T follicular helper cell (primary cell): ENCODE measurements around the gene SAAL1.
A peak's percentile ranks its signal among the peaks of the same experiment; 100 is the strongest.
"Not testable (repeated sequence)": the region's sequence is repeated elsewhere in the genome, so short reads cannot be mapped to it uniquely, and the experiment has no call there.

Source experiments
- DNase-seq: peaks from one replicate; pipeline ENCODE4 v3.0.0-alpha.2; 2020; ENCODE audit warnings: low read depth
- total RNA-seq, 2 experiments: gene quantifications; one replicate each; lab custom pipeline; 2026; lab: John Stamatoyannopoulos, UW

The SAAL1 gene, protein sequence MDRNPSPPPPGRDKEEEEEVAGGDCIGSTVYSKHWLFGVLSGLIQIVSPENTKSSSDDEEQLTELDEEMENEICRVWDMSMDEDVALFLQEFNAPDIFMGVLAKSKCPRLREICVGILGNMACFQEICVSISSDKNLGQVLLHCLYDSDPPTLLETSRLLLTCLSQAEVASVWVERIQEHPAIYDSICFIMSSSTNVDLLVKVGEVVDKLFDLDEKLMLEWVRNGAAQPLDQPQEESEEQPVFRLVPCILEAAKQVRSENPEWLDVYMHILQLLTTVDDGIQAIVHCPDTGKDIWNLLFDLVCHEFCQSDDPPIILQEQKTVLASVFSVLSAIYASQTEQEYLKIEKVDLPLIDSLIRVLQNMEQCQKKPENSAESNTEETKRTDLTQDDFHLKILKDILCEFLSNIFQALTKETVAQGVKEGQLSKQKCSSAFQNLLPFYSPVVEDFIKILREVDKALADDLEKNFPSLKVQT
- total RNA-seq = 18.8 to 33.5 reads per million in 2 experiments

DNA sequence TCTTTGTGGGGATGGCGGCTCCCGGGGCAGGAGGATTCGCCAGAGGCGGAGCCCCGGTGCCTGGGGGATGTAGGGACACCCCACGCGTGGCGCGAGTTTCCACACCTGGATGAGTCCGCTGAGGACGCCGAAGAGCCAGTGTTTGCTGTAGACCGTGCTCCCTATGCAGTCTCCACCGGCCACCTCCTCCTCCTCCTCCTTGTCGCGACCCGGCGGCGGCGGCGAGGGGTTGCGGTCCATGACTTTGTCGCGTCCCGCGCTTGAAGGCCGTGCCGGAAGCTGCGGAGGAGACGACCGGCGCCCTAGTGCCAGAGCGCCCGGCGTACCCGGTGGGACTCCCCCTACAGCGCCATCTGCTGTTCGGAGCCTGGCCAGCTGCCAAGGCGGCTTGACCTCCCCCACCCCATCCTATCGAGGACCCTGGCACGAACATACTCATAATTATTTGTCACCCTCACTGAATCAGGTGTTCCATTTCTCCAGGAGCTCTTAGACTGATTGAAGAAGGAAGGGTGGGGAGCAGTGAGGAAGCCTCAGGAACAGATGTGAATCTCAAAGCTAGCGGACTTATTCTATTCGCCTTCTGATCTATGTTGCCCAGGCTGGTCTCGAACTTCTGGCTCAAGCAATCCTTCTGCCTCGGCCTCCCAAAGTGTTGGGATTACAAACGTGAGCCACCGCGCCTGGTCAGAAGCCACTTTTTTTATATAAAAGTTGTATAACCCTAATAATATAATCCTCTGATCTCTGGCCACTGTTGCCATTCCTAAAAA, at the start of gene SAAL1:
SAAL1 (minus strand) TSS at position 281 of the 773 bp plus-strand sequence; CDS start at position 240, 41 bp downstream.
- peak; percentile 83 for DNase-seq

DNA sequence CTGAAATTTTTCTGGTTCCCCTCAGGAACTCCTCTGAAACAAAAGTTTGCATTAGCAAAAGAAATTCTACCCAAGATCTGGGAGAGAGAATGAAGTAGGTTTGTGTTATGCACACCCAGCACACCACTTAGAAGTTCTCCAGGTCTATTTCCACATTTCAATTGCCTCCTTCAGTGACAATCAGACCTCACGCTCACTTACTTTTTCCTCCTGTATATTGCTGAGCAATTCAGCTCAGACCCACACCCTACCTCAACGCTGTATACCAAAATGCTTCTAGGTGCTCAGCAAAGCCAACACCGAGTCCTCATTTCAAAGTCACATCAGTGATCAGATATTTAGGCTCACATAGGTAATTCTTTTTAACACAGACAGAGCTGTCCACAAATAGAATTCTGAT, 45.7 kb upstream of the SAAL1 start:
- DNase-seq = no peak

DNA sequence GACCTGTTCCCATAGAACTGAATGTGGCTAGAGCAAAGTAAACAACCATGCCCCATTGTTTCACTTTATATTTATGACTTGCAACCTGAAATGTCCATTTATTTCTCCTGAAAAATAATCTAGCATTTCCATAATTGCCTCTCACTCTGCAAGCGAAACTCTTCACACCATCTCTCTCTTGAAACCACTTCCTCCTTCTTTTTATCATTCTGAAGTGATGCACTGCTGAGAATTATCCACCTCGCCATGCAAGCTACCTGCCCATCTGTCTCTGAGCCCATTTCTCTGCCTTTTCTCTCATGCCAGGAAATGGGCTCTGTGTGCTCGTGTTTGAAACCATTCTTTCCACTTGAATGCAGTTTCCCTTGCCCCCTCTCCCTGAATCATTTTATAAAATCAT, 40.0 kb upstream of the SAAL1 start:
- DNase-seq = no peak

DNA sequence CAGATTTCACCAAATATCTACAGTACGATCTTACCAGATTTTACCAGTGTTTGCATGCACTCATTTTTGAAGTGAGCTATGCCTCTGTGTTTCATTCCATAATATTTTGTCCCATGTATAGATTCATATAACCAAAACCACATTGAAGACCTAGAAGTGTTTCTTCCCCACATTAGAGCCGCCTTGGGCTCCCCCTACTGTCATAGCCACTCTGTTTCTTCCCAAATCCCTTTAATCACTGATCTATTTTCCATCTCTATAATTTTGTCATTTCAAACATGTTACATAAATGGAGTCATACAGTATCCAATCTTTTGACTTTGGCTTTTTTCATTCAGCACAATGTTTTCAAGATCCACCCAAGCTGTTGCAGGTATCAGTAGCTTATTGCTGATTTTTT, 39.1 kb upstream of the SAAL1 start:
- DNase-seq = no peak

DNA sequence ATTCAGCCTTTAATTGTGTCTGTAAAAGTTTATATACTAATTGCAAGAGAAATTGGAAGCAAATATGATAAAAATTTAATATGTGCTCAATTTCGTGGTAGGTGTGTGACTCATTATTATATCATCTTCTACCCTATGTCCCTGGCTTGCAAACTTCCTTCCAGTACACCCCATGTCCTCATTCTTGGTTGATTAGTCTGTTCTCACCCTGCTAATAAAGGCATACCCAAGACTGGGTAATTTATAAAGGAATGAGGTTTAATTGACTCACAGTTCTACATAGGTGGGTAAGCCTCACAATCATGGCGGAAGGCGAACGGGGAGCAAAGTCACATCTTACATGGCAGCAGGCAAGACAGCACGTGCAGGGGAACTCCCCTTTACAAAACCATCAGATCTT, 38.4 kb upstream of the SAAL1 start:
- no peak for DNase-seq

DNA sequence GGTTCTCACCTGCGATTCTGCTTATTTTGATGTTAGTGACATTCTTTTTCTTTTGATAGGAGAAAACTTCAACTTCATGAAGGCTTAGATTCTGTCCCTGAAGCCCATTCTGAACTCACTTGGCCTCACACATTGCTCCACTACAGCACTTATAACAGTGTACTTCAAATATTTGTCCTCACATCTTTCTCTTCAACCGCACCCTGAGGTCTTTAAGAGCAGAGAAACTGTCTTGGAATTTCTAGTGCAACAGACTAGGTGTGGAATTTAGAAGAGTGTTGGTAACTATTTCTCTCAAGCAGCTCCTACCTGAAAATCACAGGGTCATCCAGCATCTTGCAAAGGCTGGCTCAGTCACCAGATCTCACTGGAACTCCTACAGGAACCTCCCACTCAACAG, 34.3 kb upstream of the SAAL1 start:
- no peak for DNase-seq

DNA sequence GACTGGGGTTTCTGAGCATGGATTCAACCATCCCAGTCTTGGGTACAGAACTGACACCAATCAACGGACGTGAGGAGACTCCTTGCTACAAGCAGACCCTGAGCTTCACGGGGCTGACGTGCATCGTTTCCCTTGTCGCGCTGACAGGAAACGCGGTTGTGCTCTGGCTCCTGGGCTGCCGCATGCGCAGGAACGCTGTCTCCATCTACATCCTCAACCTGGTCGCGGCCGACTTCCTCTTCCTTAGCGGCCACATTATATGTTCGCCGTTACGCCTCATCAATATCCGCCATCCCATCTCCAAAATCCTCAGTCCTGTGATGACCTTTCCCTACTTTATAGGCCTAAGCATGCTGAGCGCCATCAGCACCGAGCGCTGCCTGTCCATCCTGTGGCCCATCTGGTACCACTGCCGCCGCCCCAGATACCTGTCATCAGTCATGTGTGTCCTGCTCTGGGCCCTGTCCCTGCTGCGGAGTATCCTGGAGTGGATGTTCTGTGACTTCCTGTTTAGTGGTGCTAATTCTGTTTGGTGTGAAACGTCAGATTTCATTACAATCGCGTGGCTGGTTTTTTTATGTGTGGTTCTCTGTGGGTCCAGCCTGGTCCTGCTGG, 31.4 kb upstream of the SAAL1 start:
- DNase-seq = no peak

DNA sequence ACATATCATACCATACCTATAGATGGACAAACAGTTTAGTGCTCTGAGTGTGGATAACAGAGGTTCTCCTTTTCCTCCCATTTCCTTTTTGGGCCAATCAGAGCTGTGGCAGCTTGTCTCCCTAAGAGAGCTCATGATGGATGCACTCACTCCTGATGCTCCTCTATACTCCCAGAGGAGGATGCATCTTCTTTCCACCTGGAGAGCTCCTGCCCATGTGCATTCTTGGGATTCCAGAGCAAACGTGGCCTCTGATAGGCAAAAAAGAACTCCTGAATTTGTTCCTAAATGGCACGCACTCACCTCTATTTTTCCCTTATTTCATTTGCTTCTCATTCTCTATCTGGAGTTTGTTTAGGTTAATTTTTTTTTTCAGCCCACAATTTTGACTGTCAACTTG, 29.4 kb upstream of the SAAL1 start:
- no peak for DNase-seq

DNA sequence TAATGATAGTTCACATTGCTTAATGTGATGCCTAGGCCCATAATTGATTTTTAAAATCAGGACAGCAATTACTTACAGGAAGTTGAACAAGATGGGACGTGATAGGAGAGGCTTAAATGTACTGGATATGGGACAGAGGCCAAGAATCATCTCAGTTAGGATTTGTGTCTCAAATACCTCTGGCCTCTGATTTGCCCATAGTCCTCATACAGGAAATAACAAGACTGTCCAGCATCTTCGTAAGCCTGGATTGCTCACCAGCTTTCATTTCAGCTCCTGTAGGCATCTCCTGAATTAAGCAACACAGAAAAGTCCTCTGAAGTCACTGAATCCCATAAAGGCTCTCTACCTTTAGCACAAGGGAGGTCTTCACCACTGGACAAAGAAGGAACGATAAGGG, 26.5 kb upstream of the SAAL1 start, which contains the start of gene MRGPRX3:
MRGPRX3 (plus strand) TSS at position 231 of the 400 bp plus-strand sequence. CDS start 4,632 bp downstream, outside the sequence.
- no peak for DNase-seq

DNA sequence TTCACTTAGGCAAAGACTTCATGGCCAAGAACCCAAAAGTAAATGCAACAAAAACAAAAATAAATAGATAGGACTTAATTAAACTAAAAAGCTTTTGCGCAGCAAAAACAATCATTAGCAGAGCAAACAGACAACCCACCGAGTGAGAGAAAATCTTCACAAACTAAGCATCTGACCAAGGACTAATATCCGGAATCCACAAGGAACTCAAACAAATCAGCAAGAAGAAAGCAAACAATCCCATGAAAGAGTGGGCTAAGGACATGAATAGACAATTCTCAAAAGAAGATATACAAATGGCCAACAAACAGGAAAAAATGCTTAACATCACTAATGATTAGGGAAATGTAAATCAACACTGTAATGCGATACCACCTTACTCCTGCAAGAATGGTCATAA, 25.2 kb upstream of the SAAL1 start:
- DNase-seq = not testable (repeated sequence)

DNA sequence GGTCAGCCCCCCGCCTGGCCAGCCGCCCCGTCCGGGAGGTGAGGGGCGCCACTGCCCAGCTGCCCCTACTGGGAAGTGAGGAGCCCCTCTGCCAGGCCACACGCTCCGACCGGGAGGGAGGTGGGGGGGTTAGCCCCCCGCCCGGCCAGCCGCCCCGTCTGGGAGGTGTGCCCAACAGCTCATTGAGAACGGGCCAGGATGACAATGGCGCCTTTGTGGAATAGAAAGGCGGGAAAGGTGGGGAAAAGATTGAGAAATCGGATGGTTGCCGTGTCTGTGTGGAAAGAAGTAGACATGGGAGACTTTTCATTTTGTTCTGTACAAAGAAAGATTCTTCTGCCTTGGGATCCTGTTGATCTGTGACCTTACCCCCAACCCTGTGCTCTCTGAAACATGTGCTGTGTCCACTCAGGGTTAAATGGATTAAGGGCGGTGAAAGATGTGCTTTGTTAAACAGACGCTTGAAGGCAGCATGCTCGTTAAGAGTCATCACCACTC, 15.5 kb upstream of the SAAL1 start:
- DNase-seq = not testable (repeated sequence)

DNA sequence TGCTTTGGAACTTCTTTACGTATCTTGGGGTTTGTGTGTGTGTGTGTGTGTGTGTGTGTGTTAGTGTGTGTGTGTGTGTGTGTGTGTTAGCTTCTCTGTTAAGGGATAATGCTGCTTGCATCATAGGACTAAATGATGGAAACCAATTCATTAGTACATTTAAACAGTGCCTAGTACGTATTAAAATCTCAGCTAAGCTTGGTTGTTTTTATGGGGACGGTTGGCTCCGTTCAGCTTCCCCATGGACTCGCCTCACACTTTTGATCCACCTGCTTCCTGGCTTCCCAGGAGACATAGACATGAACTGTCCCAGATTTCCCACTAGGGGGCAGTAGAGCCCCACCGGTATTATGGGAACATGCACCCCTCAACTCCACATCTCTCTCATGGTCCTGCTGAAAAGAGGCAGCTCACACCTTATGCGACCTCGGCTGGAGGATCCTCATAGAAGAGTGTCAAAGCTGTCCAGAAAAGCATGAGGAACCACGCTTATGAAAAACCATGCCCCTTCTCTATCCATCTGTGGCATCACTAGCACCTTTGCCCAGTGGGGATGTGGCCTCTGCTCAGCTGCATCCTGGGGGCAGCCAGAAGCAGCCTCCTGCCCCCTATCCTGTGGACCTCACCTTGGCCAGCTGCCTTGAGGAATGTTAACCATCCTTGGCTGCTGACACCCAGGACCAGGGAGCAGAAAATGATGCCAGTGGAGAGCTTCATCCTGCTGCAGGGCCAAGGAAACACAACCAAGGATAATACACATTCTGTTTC, 9.7 kb upstream of the SAAL1 start:
- peak; percentile 39 for DNase-seq

DNA sequence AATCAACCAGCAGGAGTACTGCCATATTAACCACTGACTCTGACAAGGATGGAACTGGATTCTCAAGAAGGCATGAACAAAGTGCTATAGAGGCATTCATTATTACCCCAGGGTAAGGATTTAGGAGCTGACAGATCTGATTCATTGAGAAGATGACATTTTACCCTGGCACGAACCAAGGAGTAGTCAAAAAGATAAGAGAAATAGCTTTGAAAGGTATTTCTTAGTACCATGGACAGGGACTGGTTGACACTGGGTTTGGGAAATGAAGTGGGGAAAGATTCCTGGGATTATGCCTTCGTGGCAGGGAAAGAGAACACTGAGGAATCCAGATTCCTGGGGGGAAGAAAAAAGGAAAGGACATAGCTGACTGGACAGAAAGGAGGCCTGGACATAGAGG, 5.1 kb upstream of the SAAL1 start:
- DNase-seq = no peak

DNA sequence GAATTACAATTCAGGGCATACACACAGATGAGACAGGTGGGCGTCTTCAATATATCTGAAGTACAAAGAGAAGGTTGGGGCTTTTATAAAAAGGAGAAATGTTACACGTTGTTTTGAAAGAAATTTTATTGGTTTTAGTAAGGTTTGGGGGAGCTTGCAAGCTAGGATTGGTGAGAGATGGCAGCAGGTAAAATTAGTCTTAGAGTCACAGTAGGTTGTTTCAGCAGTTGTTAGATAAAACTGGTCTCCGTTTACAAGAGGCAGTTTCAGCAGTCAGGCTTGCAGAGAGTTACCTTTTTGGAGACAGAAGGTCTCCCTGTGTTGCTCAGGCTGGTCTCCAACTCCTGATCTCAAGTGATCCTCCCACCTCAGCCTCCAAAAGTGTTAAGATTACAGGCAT, 2.4 kb upstream of the SAAL1 start:
- no peak for DNase-seq

DNA sequence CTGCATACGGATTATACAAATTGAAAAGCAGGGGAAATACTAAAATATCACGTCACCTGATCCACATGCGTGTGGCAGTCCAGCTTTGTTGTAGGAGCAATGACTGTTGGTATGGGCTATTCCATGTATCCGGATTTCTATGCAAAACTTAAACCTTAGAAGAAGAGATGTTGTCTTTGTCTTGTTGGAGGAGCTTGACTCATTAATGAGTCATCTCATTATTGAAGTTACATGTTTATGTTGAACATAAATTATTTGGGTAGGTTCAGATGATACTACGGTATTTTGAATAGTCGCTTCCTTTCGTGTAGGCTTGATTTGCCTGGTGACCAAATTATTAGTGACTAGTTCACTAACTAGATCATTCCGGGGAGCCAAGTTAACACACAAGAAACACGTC, 806 bp upstream of the SAAL1 start:
- no peak for DNase-seq

DNA sequence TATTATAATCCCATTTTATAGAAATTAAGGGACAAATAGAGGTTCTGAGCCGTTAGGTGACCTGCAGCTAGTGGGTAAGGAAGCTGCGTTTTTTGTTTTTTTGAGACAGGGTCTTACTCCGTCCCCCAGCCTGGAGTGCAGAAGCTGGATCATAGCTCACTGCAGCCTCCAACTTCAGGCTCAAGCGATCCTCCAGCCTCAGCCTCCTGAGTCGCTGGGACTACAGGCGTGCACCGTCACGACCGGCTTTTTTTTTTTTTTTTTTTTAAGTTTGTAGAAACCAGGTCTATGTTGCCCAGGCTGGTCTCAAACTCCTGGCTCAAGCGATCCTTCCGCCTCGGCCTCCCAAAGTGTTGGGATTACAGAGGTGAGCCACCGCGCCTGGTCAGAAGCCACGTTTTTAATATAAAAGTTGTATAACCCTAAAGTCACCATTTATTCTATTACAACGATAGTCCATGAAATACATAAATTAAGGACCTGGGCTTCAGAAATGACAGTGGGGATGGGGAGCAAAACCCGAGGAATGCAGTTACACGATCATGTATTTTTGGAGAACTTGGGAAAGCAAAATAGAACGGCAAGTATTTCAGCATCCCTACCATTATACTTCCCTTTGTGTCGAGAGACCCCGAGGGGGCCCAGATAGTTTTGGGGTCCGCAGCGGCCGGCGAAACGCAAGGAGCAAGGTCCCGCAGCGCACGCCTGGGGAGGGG, 638 bp downstream of the SAAL1 start:
- DNase-seq = no peak

DNA sequence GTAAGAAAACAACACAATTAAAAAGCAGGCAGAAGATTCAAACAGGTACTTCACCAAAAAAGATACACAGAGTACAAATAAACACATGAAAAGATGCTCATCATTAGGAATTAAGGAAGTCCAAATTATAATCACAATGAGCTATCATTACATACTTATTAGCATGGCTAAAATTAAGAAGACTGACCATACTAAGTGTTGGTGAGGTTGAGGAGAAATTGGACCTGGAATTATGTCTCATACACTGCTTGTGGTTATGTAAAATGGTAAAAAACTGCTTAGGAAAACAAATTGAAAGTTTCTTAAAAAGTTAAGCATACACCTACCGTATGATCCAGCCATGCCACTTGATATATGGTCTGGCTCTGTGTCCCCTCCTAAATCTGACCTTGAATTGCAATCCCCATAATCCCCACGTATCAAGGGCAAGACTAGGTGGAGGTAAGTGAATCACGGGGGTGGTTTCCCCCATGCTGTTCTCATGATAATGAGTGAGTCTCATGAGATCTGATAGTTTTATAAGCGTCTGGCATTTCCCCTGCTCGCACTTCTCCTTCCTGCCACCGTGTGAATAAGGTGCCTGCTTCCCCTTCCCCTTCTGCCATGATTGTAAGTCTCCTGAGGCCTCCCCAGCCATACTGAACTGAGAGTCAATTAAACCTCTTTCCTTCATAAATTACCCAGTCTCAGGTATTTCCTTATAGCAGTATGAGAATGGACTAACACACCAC, 4.8 kb downstream of the SAAL1 start:
- no peak for DNase-seq

DNA sequence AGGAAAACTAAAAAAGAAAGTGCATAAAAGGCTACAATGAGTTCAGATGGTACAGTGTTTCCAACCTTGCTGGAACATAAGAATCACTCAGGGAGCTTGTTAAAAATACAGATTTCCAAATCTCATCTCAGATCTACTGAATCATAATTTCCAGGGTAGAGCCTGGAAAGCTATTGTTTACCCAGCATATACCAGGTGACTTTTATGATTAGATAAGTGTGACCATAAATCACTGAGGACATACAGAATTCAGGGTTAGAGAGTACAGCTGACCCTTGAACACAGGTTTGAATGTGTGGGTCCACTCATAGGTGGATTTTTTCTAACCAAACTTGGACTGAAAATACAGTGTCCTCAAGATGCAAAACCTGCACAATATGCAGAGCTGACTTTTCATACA, 11.9 kb downstream of the SAAL1 start:
- DNase-seq = no peak

DNA sequence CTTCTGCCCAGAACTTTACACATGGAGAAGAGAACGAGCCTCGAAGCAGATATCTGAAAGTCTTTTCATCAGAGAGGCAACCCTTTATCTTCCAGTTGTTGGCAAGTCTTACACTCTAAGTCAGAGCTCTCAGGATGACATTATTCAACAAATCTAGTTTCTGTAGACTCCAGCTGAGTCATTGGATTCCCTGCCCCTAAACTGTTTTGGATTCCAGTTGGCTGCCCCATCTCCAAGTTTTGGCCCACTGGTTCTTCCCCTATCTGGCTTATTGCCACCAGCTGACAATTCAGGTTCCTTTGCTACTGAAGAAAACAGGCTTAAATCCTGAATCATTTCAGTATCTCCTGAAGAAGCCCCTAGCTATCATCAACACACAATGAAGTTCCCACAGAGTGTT, 14.2 kb downstream of the SAAL1 start:
- DNase-seq = no peak

DNA sequence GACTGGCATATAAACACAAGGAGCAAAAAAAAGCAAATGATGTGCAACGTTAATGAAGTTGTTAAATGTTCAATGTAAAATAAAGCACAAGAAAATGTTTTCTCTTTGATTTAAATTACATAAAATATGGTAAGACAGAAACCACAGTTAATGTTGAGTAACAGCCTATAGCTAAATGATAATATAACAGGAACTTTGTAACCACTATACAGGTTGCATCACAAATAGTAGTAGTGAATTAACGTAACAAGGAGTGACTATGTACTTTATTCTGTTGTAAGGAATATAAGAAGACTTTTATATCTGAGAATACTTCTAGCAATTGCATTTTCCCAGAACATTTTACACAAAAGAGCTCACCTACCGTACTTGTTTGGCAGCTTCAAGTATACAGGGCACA, 16.9 kb downstream of the SAAL1 start:
- DNase-seq = no peak
